ENCODE results near the gene SYS1. TPM values are rescaled to one million over a fixed set of nuclear protein-coding genes. Genes with fewer than 3 reads are reported as not detected.
A peak's percentile ranks its signal among the peaks of the same experiment; 100 is the strongest.

Gene SYS1
- total RNA-seq, 2 experiments from 2014 or later: 22.1 to 24.2 TPM

DNA sequence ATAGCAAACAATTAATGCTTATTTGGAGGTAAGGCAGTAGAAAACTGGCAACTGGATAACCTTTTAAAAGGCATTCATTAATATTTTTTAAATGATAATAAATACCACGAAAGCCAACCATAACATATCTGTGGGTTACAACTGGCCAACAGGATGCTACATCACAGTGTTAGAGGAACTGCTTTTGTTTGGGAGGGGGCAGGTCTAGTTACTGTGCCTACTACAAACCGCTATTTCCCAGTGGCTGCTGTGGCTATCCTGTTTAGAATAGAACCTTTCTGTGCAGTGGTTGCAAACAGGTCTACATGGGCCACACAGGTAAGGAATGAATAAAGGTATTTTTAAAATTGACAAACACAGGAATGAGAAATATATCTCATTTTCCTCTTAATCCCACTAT lies 54.0 kb downstream of the SYS1 start:
- peak overlapping the region; percentile 93 for H3K4me3 Mint-ChIP-seq
- CTCF ChIA-PET: interaction anchor here (4.0 to 4.3 kb wide), 2 partner anchors 20 to 43 kb away, joined by 28 to 30 read pairs; no protein-coding TSS in a partner anchor
- POLR2A ChIA-PET: interaction anchor here (1.1 to 2.9 kb wide), 10 partner anchors 10 to 62 kb away, joined by 3 to 24 read pairs (median 6); partner anchors contain the start of gene SYS1
- H3K9me3 Mint-ChIP-seq: no peaks in the 10 kb centered on the region
- peak overlapping the region; percentile 91 for H3K27ac Mint-ChIP-seq
- no peak for DNase-seq
- H3K4me1 Mint-ChIP-seq: peaks cover 46% of the 10 kb centered on the region
- H3K27me3 Mint-ChIP-seq: no peaks in the 10 kb centered on the region
- H3K36me3 Mint-ChIP-seq (ENCODE audit: low read depth): peaks cover 39% of the 10 kb centered on the region

Other genes with a start within 250 kb of the SYS1 start
- under 1 TPM; 0.63 to 0.73 TPM for gene WFDC5, start 248.0 kb upstream of the SYS1 start, total RNA-seq
- not detected for gene WFDC12, start 238.7 kb upstream of the SYS1 start, total RNA-seq
- gene PI3, start 188.3 kb upstream of the SYS1 start, total RNA-seq: not detected
- gene SEMG1, start 156.1 kb upstream of the SYS1 start, total RNA-seq: not detected
- not detected for gene SEMG2, start 141.8 kb upstream of the SYS1 start, total RNA-seq
- under 1 TPM; 0.40 to 0.45 TPM for gene SLPI, start 108.6 kb upstream of the SYS1 start, total RNA-seq
- gene RBPJL, start 56.3 kb upstream of the SYS1 start, total RNA-seq: not detected
- 1 to 10 TPM in 1 of 2 experiments, under 1 TPM in 1; 0.83 to 1.5 TPM for gene MATN4, start 54.9 kb upstream of the SYS1 start, total RNA-seq
- 10 to 100 TPM; 28.1 to 28.3 TPM for gene SDC4, start 14.7 kb upstream of the SYS1 start, total RNA-seq
- gene TP53TG5, start 15.2 kb downstream of the SYS1 start, total RNA-seq: not detected
- 10 to 100 TPM; 11.4 to 13.1 TPM for gene DBNDD2, start 45.1 kb downstream of the SYS1 start, total RNA-seq
- 10 to 100 TPM; 52.4 to 53.0 TPM for gene PIGT, start 53.0 kb downstream of the SYS1 start, total RNA-seq
- not detected for gene WFDC2, start 106.6 kb downstream of the SYS1 start, total RNA-seq
- not detected for gene SPINT3, start 152.5 kb downstream of the SYS1 start, total RNA-seq
- not detected for gene WFDC6, start 176.3 kb downstream of the SYS1 start, total RNA-seq
- not detected for gene EPPIN, start 184.2 kb downstream of the SYS1 start, total RNA-seq
- gene WFDC8, start 216.1 kb downstream of the SYS1 start, total RNA-seq: not detected

Measured in activated CD4-positive, alpha-beta memory T cell treated with anti-CD3 and anti-CD28 coated beads, Interleukin-2, amount 10 ng/mL, durations not matched to agents 7 days and 5 days (primary cell).